Trophoblast cell (in vitro differentiated cells and primary cell): Measurements from ENCODE around the gene PITPNM3.

Experiments
- DNase-seq, 2 donors: peaks; one replicate each; pipeline ENCODE4 v3.0.0-alpha.2; 2016
- H2AFZ ChIP-seq: 2 replicates; pipeline ENCODE4 v1.6.1; 2013; ENCODE audit warnings: low read length, moderate library complexity, mild to moderate bottlenecking; ENCODE audit not compliant: insufficient read depth, poor library complexity
- H2AK5ac ChIP-seq: 2 replicates; pipeline ENCODE4 v1.6.1; 2013; ENCODE audit warnings: mild to moderate bottlenecking, low read length
- H2BK120ac ChIP-seq: 2 replicates; pipeline ENCODE4 v1.6.1; 2013; ENCODE audit warnings: low read length, mild to moderate bottlenecking, moderate library complexity; ENCODE audit not compliant: insufficient read depth, poor library complexity
- H2BK12ac ChIP-seq: 2 replicates; pipeline ENCODE4 v1.6.1; 2013; ENCODE audit warnings: mild to moderate bottlenecking, low read length, moderate library complexity
- H2BK5ac ChIP-seq: 2 replicates; pipeline ENCODE4 v1.6.1; 2013; ENCODE audit warnings: low read length, low read depth, moderate library complexity, mild to moderate bottlenecking; ENCODE audit not compliant: poor library complexity
- H3K14ac ChIP-seq: 2 replicates; pipeline ENCODE4 v1.6.1; 2013; ENCODE audit warnings: mild to moderate bottlenecking, low read length
- H3K18ac ChIP-seq: 2 replicates; pipeline ENCODE4 v1.6.1; 2013; ENCODE audit warnings: mild to moderate bottlenecking, low read length
- H3K23ac ChIP-seq: 2 replicates; pipeline ENCODE4 v1.6.1; 2013; ENCODE audit warnings: low read length
- H3K27ac ChIP-seq: 2 replicates; pipeline ENCODE4 v1.5.1; 2013; ENCODE audit warnings: low read depth, mild to moderate bottlenecking, inconsistent platforms, low read length, moderate library complexity
- H3K27me3 ChIP-seq: 2 replicates; pipeline ENCODE4 v1.6.1; 2013; ENCODE audit warnings: inconsistent platforms, mild to moderate bottlenecking, low read length, moderate library complexity; ENCODE audit not compliant: insufficient read depth
- H3K36me3 ChIP-seq, 2 experiments: 1 replicate in 1 of 2; 2 replicates in 1 of 2; pipeline ENCODE4 v1.6.1; 2013; ENCODE audit warnings: low read length in 2 of 2, mild to moderate bottlenecking in 2 of 2, moderate library complexity in 1 of 2; ENCODE audit not compliant: insufficient read depth in 2 of 2, control insufficient read depth in 1 of 2
- H3K4ac ChIP-seq: 2 replicates; pipeline ENCODE4 v1.6.1; 2013; ENCODE audit warnings: low read depth, mild to moderate bottlenecking, low read length, moderate library complexity
- H3K4me1 ChIP-seq, 2 experiments: 1 replicate in 1 of 2; 2 replicates in 1 of 2; pipeline ENCODE4 v1.6.1; 2013; ENCODE audit warnings: low read length in 2 of 2, mild to moderate bottlenecking in 2 of 2, moderate library complexity in 1 of 2; ENCODE audit not compliant: insufficient read depth in 2 of 2, control insufficient read depth in 1 of 2
- H3K4me2 ChIP-seq: 2 replicates; pipeline ENCODE4 v1.6.1; 2013; ENCODE audit warnings: inconsistent platforms, mild to moderate bottlenecking, low read length, moderate library complexity
- H3K4me3 ChIP-seq: 2 replicates; pipeline ENCODE4 v1.5.1; 2013; ENCODE audit warnings: mild to moderate bottlenecking, low read depth, low read length, inconsistent platforms
- H3K79me1 ChIP-seq: one replicate; pipeline ENCODE4 v1.6.1; 2013; ENCODE audit warnings: low read length
- H3K79me2 ChIP-seq: 2 replicates; pipeline ENCODE4 v1.6.1; 2013; ENCODE audit warnings: low read length, mild to moderate bottlenecking; ENCODE audit not compliant: control insufficient read depth, insufficient read depth, poor library complexity
- H3K9ac ChIP-seq: 2 replicates; pipeline ENCODE4 v1.6.1; 2013; ENCODE audit warnings: mild to moderate bottlenecking, low read length
- H3K9me3 ChIP-seq: 2 replicates; pipeline ENCODE4 v1.6.1; 2013; ENCODE audit warnings: low read depth, mild to moderate bottlenecking, control low read depth, inconsistent platforms, low read length; ENCODE audit not compliant: insufficient read depth
- H4K12ac ChIP-seq: 2 replicates; pipeline ENCODE4 v1.6.1; 2013; ENCODE audit warnings: low read depth, mild to moderate bottlenecking, low read length, moderate library complexity
- H4K8ac ChIP-seq: 2 replicates; pipeline ENCODE4 v1.6.1; 2013; ENCODE audit warnings: low read depth, mild to moderate bottlenecking, low read length, moderate library complexity
- H4K91ac ChIP-seq: one replicate; pipeline ENCODE4 v1.6.1; 2013; ENCODE audit warnings: low read depth, mild to moderate bottlenecking, low read length, moderate library complexity
- WGBS: extraction: QIAGEN DNeasy Blood & Tissue Kit; methylation state at CpG from one replicate; pipeline ENCODE4 v1.1.7; 2013; ENCODE audit warnings: missing lambda C conversion rate; ENCODE audit not compliant: insufficient read length, insufficient coverage; ENCODE audit errors: extremely low coverage; 5-methylcytosine and 5-hydroxymethylcytosine counted together

PITPNM3 gene

DNA sequence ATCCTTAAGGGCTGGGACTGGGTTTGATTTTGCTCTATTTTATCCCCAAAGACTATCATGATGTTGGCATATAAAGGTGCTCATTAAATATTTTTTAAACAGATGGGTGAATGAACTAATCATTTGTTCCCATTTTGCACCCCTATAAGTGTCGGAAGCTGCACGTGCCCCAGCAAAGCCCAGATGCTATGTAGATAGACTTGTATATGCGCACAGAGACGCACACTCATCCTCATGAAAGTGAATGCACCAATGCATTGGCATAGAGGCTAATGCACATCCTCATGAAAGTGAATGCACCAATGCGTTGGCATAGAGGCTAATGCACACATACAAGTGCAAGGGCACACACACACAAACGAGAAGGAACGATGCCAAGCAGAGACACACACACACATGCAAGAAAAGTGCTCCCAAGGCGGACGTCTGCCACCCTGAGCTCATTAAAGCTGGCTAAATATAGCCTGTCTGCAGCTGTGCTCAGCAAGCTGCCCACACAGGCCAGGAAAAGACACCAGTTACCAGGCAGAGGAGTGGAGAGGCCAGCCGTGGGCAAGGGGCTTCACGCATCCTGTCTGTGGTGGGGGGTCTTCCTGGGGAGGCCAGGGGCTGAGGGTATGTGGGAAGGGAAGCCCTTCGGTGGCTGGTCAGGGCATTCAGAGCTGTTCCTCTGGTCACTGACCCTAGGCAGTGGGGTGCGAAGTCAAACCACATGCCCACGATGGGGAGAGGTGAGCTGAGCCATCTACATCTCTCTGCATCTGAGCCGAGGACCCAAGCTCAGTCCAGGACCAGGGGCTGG is 59.5 kb downstream of the PITPNM3 start:
- Histone ChIP-seq H4K91ac (no peak overlapping the region), H4K12ac (no peak overlapping the region), H3K79me2 (no peaks in the 10 kb centered on the region), H3K4me2 (no peak overlapping the region), H3K4ac (no peak overlapping the region), H2AFZ (no peak overlapping the region), H3K23ac (no peak overlapping the region), H3K36me3 (no peaks in the 10 kb centered on the region), H3K27me3 (no peaks in the 10 kb centered on the region), H3K4me1 (no peaks in the 10 kb centered on the region), H3K4me3 (no peak overlapping the region), H3K9ac (no peak overlapping the region), H4K8ac (no peak overlapping the region), H3K27ac (no peak overlapping the region), H2BK5ac (no peak overlapping the region), H3K18ac (no peak overlapping the region), H2BK12ac (no peak overlapping the region), H3K14ac (no peak overlapping the region), H3K9me3 (no peaks in the 10 kb centered on the region), H2AK5ac (no peak overlapping the region), H3K79me1 (no peaks in the 10 kb centered on the region), H2BK120ac (no peak overlapping the region)
- no peak for DNase-seq
- WGBS, result no CpG with 5 or more reads among the region's 15 CpGs

DNA sequence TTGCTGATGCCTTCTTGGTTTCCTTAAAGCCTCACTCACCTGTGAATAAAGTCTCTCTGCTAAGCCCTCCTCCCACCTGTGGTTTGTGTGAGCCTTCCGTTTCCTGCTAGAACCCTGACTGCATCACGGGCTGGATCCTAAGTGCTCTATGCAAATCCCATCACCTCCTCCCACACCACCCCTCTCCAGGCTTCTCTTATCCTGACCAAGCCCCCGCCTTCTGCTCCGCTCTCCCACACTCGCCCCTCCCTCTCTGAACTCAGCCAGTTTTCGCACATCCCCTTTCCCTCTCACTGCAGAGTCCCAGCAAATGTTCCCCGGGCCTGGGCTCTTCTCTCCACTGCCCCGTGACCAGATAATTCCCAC is 60.3 kb downstream of the PITPNM3 start:
- Histone ChIP-seq H3K4me1 (no peaks in the 10 kb centered on the region), H3K4me2 (no peak overlapping the region), H2AFZ (no peak overlapping the region), H2BK120ac (no peak overlapping the region), H3K36me3 (no peaks in the 10 kb centered on the region), H3K4ac (no peak overlapping the region), H3K79me2 (no peaks in the 10 kb centered on the region), H3K9ac (no peak overlapping the region), H3K23ac (no peak overlapping the region), H2BK12ac (no peak overlapping the region), H2BK5ac (no peak overlapping the region), H3K27ac (no peak overlapping the region), H4K8ac (no peak overlapping the region), H3K18ac (no peak overlapping the region), H4K91ac (no peak overlapping the region), H3K14ac (no peak overlapping the region), H4K12ac (no peak overlapping the region), H2AK5ac (no peak overlapping the region), H3K79me1 (no peaks in the 10 kb centered on the region), H3K27me3 (no peaks in the 10 kb centered on the region), H3K9me3 (no peaks in the 10 kb centered on the region), H3K4me3 (no peak overlapping the region)
- WGBS, result no CpG with 5 or more reads among the region's 8 CpGs
- DNase-seq, result no peak

DNA sequence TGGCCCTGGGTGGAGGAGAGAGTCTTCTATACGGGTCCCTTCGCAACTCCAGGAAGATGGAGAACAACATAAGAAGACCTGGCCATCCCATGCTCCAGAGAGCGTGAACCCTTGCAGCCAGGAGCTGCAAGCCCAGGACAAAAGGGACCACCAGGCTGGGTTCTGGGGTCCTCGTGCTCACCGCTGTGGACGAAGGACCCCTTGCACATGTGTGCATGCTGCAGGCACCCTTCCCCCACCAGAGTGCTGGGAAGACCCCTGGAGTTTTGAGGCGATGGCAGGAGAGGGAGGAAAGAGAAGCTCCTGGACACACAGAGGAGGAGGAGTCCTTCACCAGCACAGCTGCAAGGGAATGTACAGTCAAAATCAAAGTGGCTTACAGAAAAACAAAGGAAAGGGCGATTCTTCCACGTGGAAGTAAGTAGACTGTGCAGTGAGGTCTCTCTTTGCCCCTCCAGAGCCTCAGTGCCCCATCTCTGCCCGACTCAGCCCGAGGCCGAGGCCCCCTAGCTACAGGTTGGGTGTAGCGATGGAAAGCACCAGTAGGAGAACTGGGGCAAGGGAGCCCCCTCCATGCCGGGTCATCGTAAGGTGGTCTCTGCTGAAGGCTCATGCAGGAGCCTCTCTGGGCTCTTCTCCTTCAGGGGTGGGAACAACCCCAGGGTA is 60.8 kb downstream of the PITPNM3 start:
- Histone ChIP-seq H3K23ac (no peak overlapping the region), H3K4me3 (no peak overlapping the region), H3K18ac (no peak overlapping the region), H3K14ac (no peak overlapping the region), H2BK5ac (no peak overlapping the region), H4K8ac (no peak overlapping the region), H3K4ac (no peak overlapping the region), H3K79me1 (no peaks in the 10 kb centered on the region), H3K4me2 (no peak overlapping the region), H4K12ac (no peak overlapping the region), H3K27me3 (no peaks in the 10 kb centered on the region), H3K79me2 (no peaks in the 10 kb centered on the region), H3K27ac (no peak overlapping the region), H3K36me3 (no peaks in the 10 kb centered on the region), H2AK5ac (no peak overlapping the region), H2BK120ac (no peak overlapping the region), H3K4me1 (no peaks in the 10 kb centered on the region), H4K91ac (no peak overlapping the region), H2AFZ (no peak overlapping the region), H3K9me3 (no peaks in the 10 kb centered on the region), H2BK12ac (no peak overlapping the region), H3K9ac (no peak overlapping the region)
- WGBS, result no CpG with 5 or more reads among the region's 15 CpGs
- DNase-seq, result no peak

DNA sequence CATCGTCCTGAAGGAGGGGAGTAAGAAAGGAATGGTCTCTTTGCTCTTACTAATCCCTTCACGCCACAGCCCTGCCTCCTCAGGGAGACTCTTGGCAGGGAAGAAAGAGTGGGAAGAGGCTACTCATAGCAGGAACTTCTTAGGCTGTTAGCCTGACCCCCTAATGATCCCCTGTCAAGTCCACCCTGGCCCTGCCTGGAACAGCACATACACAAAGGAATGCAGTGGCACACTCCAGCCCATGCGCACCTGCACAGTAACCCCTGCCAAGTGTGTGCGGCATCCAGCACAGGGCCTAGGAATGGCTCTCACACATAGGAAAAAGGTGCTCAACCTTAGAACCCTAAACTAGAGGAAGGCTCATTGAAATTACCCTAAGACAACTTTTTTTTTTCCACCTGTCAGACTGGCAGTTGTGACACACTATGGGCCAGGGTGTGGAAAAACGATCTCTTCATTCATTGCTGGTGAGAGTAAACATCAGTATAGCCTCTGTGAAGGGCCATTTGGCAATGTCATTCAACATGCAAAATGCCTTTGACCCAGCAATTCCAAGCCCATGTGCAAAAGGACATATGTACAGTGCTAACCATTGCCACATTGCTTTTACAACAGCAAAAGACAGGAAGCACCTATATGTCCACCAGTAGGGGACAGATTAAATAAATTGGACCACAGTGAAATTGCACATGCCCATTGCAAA is 62.0 kb downstream of the PITPNM3 start:
- Histone ChIP-seq H3K4ac (no peak overlapping the region), H2BK5ac (no peak overlapping the region), H4K91ac (no peak overlapping the region), H4K8ac (no peak overlapping the region), H3K23ac (no peak overlapping the region), H2AK5ac (no peak overlapping the region), H2BK12ac (no peak overlapping the region), H3K27ac (no peak overlapping the region), H2AFZ (no peak overlapping the region), H3K9me3 (no peaks in the 10 kb centered on the region), H2BK120ac (no peak overlapping the region), H3K9ac (no peak overlapping the region), H3K79me1 (no peaks in the 10 kb centered on the region), H3K4me3 (no peak overlapping the region), H3K79me2 (no peaks in the 10 kb centered on the region), H3K14ac (no peak overlapping the region), H3K18ac (no peak overlapping the region), H3K27me3 (no peaks in the 10 kb centered on the region), H3K4me2 (no peak overlapping the region), H3K36me3 (no peaks in the 10 kb centered on the region), H4K12ac (no peak overlapping the region), H3K4me1 (no peaks in the 10 kb centered on the region)
- no peak for DNase-seq
- WGBS, result no CpG with 5 or more reads among the region's 5 CpGs
